ENCODE measurements around the gene RIMBP2. TPM values are rescaled to one million over a fixed set of nuclear protein-coding genes. Genes with fewer than 3 reads are reported as not detected.

Gene RIMBP2
- total RNA-seq, 1 donor from 2014 or later: 0.09 TPM

DNA sequence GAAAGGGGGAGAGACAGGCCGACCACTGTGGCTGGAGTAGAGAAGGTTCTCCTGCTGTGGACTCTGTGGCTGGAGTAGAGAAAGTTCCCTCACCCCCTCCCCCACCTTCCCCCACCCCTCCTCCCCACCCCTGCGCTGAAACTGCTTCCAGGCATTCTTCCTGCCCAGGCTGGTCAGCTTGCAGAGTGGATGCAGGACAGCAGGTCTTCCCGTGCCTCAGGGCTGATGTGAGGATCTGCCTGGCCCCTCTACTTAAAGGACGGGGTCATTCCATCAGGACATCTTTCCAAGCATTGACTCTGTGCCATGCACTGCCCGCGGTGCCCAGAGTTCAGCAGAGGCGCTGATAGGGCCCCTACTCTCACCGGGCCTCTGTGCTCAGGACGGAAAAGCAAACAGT is 13.2 kb upstream of the RIMBP2 start:
- H3K9me3 ChIP-seq: no peaks in the 10 kb centered on the region
- no peak overlapping the region for H3K4me3 ChIP-seq
- intact Hi-C loops (cut with DNase I): no loop called here
- H3K27ac ChIP-seq: no peak overlapping the region
- H3K4me1 ChIP-seq: no peaks in the 10 kb centered on the region
- ATAC-seq (no peak), DNase-seq (no peak)
- H3K36me3 ChIP-seq: no peaks in the 10 kb centered on the region
- TF ChIP-seq, protein P1, sequence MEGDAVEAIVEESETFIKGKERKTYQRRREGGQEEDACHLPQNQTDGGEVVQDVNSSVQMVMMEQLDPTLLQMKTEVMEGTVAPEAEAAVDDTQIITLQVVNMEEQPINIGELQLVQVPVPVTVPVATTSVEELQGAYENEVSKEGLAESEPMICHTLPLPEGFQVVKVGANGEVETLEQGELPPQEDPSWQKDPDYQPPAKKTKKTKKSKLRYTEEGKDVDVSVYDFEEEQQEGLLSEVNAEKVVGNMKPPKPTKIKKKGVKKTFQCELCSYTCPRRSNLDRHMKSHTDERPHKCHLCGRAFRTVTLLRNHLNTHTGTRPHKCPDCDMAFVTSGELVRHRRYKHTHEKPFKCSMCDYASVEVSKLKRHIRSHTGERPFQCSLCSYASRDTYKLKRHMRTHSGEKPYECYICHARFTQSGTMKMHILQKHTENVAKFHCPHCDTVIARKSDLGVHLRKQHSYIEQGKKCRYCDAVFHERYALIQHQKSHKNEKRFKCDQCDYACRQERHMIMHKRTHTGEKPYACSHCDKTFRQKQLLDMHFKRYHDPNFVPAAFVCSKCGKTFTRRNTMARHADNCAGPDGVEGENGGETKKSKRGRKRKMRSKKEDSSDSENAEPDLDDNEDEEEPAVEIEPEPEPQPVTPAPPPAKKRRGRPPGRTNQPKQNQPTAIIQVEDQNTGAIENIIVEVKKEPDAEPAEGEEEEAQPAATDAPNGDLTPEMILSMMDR (IDR thresholded peaks at IDR 0.05): no peak
- peaks cover 5% of the 10 kb centered on the region for H3K27me3 ChIP-seq

DNA sequence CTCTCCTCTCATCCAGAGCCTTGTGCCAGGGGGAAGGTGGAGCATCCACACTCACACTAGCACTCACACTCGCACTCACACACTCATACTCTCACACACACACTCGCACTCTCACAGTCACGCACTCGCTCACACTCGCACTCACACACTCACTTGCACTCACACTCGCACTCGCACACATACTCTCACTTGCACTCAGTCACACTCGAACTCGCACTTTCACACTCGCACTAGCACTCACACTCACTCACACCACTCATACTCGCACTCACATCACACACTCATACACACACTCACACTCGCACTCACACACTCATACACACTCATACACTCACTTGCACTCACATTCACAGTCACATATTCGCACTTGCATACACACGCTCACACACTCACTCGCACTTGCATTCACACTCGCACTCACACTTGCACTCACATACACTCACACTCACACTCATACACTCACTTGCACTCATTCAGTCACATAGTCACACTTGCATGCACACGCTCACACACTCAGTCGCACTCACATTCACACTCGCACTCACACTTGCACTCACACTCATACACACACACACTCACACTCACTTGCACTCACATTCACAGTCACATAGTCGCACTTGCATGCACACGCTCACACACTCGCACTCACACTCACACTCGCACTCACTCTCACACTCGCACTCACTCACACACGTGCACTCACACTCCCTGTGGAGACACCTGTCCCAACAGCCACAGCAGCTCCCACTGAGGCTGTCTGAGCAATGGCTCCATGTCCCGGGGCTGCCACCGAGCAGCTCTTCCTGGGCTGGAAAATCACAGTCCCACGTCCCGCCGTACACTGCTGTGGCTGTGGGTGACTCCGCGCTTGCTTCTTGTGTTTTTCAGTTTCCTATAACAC is 12.3 kb upstream of the RIMBP2 start:
- H3K36me3 ChIP-seq: no peaks in the 10 kb centered on the region
- no peak for ATAC-seq
- no peak overlapping the region for H3K27ac ChIP-seq
- intact Hi-C loops (cut with DNase I): no loop called here
- no peak for DNase-seq
- no peaks in the 10 kb centered on the region for H3K4me1 ChIP-seq
- no peak overlapping the region for H3K4me3 ChIP-seq
- H3K27me3 ChIP-seq: peaks cover 5% of the 10 kb centered on the region
- H3K9me3 ChIP-seq: no peaks in the 10 kb centered on the region
- TF ChIP-seq, protein P1 (IDR thresholded peaks at IDR 0.05): no peak

DNA sequence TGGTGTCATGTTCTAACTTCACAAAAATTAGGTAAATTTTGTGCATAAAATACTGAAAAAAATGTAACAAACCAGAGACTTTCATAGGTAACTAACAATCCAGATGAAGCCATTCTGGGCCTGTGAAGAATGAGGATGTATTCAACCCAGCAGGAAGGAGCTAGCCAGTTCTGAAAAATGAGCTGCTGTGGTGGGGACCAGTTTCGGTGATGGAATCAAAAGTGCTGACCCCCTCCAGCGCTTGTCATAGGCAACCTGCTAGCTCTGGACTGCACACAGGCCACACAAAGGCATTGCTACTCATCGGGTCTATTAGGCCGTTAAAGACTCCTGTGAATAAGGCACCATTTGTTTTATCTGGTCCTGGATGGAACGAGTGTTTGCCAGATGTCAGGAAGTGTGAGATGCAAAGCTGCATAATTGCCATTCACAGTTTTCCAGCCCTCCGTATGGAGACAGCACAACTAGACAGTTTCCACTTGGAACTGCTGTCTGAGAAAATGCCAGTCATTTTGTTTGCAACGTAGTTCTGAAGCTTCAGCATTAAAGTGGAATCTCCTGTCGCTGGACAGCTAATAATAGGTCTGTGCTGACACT is 3.3 kb upstream of the RIMBP2 start:
- Histone ChIP-seq H3K36me3 (no peaks in the 10 kb centered on the region), H3K4me3 (no peak overlapping the region), H3K4me1 (peaks cover 1% of the 10 kb centered on the region), H3K27me3 (peaks cover 26% of the 10 kb centered on the region), H3K27ac (no peak overlapping the region), H3K9me3 (no peaks in the 10 kb centered on the region)
- intact Hi-C loops (cut with DNase I): no loop called here
- TF ChIP-seq, protein P1 (IDR thresholded peaks at IDR 0.05): no peak
- DNase-seq (no peak), ATAC-seq (no peak)

DNA sequence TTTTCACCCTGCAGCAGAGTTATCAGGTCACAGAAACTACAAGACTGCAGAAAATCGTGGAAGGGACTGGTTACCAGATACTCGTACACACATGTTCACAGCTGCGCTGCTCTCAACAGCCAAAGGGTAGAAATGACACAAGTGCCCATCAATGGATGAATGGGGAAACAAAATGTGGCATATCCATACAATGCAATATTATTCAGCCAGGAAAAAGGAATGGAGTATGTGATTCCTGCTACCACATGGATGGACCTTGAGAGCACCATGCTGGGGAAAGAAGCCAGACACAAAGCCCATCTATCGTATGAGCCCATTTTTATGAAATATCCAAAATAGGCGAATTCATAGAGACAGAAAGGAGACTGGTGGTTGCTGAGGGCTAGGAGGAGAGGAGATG is 1.7 kb upstream of the RIMBP2 start:
- DNase-seq (no peak), ATAC-seq (no peak)
- intact Hi-C loops (cut with DNase I): no loop called here
- TF ChIP-seq, protein P1 (IDR thresholded peaks at IDR 0.05): no peak
- Histone ChIP-seq H3K9me3 (no peaks in the 10 kb centered on the region), H3K4me1 (peaks cover 3% of the 10 kb centered on the region), H3K27ac (no peak overlapping the region), H3K4me3 (no peak overlapping the region), H3K36me3 (no peaks in the 10 kb centered on the region), H3K27me3 (peaks cover 37% of the 10 kb centered on the region)

DNA sequence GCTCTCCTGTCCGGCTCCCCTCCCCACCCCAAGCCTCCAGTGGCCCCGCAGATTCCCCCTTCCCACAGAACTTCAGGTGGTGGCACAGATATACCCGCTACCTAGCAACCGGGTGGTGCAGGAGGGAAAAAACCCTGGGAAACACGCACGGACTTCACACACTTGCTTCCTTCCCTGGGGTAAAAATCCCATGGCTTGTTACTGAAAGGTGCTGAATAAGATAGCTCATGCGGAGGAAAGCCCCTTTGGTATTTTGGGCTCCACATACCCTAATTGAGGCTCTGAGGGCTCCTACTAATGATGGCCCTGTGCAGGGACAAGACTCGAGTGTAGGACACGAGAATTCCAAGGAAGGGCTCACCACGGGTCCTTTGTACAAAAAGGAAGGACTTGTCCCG is 869 bp upstream of the RIMBP2 start:
- H3K4me3 ChIP-seq: no peak overlapping the region
- H3K27ac ChIP-seq: no peak overlapping the region
- intact Hi-C loops (cut with DNase I): no loop called here
- DNase-seq (no peak), ATAC-seq (no peak)
- no peaks in the 10 kb centered on the region for H3K9me3 ChIP-seq
- TF ChIP-seq, protein P1 (IDR thresholded peaks at IDR 0.05): no peak
- H3K36me3 ChIP-seq: no peaks in the 10 kb centered on the region
- peaks cover 3% of the 10 kb centered on the region for H3K4me1 ChIP-seq
- peaks cover 39% of the 10 kb centered on the region for H3K27me3 ChIP-seq
